Measurements from ENCODE around the gene GNG12. TPM values are rescaled to one million over a fixed set of nuclear protein-coding genes. Genes with fewer than 3 reads are reported as not detected.

The GNG12 gene
- total RNA-seq, 1 donor from 2014 or later = 1.3 TPM

GRCh38 chr1:67755160-67755559 lies 78.1 kb downstream of the GNG12 start:
- Mint-ChIP-seq H3K4me3 (ENCODE audit: unreplicated experiment) (no peak overlapping the region), H3K4me1 (ENCODE audit: low read depth, unreplicated experiment) (peaks cover 3% of the 10 kb centered on the region), H3K9me3 (ENCODE audit: unreplicated experiment) (peaks cover 3% of the 10 kb centered on the region), H3K27me3 (ENCODE audit: unreplicated experiment) (peaks cover 2% of the 10 kb centered on the region), H3K36me3 (ENCODE audit: unreplicated experiment) (no peaks in the 10 kb centered on the region), H3K27ac (ENCODE audit: unreplicated experiment) (no peak overlapping the region)
- DNase-seq = no peak
- TF ChIP-seq CTCF (IDR thresholded peaks at IDR 0.05; ENCODE audit: partially characterized antibody, unreplicated experiment) = no peak

GRCh38 chr1:67754526-67754920 lies 78.7 kb downstream of the GNG12 start:
- Mint-ChIP-seq H3K27me3 (ENCODE audit: unreplicated experiment) (peaks cover 2% of the 10 kb centered on the region), H3K9me3 (ENCODE audit: unreplicated experiment) (peaks cover 3% of the 10 kb centered on the region), H3K4me1 (ENCODE audit: low read depth, unreplicated experiment) (peaks cover 9% of the 10 kb centered on the region), H3K27ac (ENCODE audit: unreplicated experiment) (no peak overlapping the region), H3K36me3 (ENCODE audit: unreplicated experiment) (no peaks in the 10 kb centered on the region), H3K4me3 (ENCODE audit: unreplicated experiment) (no peak overlapping the region)
- DNase-seq = no peak
- TF ChIP-seq CTCF (IDR thresholded peaks at IDR 0.05; ENCODE audit: partially characterized antibody, unreplicated experiment) = no peak

GRCh38 chr1:67753776-67754525 lies 79.3 kb downstream of the GNG12 start:
- Mint-ChIP-seq H3K4me1 (ENCODE audit: low read depth, unreplicated experiment) (peaks cover 10% of the 10 kb centered on the region), H3K27ac (ENCODE audit: unreplicated experiment) (no peak overlapping the region), H3K9me3 (ENCODE audit: unreplicated experiment) (peaks cover 3% of the 10 kb centered on the region), H3K36me3 (ENCODE audit: unreplicated experiment) (no peaks in the 10 kb centered on the region), H3K27me3 (ENCODE audit: unreplicated experiment) (peaks cover 2% of the 10 kb centered on the region), H3K4me3 (ENCODE audit: unreplicated experiment) (no peak overlapping the region)
- no peak for TF ChIP-seq CTCF (IDR thresholded peaks at IDR 0.05; ENCODE audit: partially characterized antibody, unreplicated experiment)
- DNase-seq = no peak

GRCh38 chr1:67752306-67752705 lies 81.0 kb downstream of the GNG12 start:
- peaks cover 3% of the 10 kb centered on the region for H3K9me3 Mint-ChIP-seq (ENCODE audit: unreplicated experiment)
- no peak for TF ChIP-seq CTCF (IDR thresholded peaks at IDR 0.05; ENCODE audit: partially characterized antibody, unreplicated experiment)
- no peak overlapping the region for H3K27ac Mint-ChIP-seq (ENCODE audit: unreplicated experiment)
- no peak for DNase-seq
- H3K36me3 Mint-ChIP-seq (ENCODE audit: unreplicated experiment) = no peaks in the 10 kb centered on the region
- peaks cover 2% of the 10 kb centered on the region for H3K27me3 Mint-ChIP-seq (ENCODE audit: unreplicated experiment)
- no peak overlapping the region for H3K4me3 Mint-ChIP-seq (ENCODE audit: unreplicated experiment)
- peaks cover 10% of the 10 kb centered on the region for H3K4me1 Mint-ChIP-seq (ENCODE audit: low read depth, unreplicated experiment)

- Mint-ChIP-seq H3K9me3 (ENCODE audit: unreplicated experiment) (peaks cover 1% of the 10 kb centered on the region), H3K36me3 (ENCODE audit: unreplicated experiment) (no peaks in the 10 kb centered on the region), H3K27ac (ENCODE audit: unreplicated experiment) (no peak overlapping the region), H3K27me3 (ENCODE audit: unreplicated experiment) (peaks cover 2% of the 10 kb centered on the region), H3K4me3 (ENCODE audit: unreplicated experiment) (no peak overlapping the region), H3K4me1 (ENCODE audit: low read depth, unreplicated experiment) (peaks cover 10% of the 10 kb centered on the region)
- no peak for DNase-seq
- no peak for TF ChIP-seq CTCF (IDR thresholded peaks at IDR 0.05; ENCODE audit: partially characterized antibody, unreplicated experiment)
Observed at GRCh38 chr1:67750691-67751054, 82.6 kb downstream of the GNG12 start.
